Measurements from ENCODE around the gene ERCC2.

DNA sequence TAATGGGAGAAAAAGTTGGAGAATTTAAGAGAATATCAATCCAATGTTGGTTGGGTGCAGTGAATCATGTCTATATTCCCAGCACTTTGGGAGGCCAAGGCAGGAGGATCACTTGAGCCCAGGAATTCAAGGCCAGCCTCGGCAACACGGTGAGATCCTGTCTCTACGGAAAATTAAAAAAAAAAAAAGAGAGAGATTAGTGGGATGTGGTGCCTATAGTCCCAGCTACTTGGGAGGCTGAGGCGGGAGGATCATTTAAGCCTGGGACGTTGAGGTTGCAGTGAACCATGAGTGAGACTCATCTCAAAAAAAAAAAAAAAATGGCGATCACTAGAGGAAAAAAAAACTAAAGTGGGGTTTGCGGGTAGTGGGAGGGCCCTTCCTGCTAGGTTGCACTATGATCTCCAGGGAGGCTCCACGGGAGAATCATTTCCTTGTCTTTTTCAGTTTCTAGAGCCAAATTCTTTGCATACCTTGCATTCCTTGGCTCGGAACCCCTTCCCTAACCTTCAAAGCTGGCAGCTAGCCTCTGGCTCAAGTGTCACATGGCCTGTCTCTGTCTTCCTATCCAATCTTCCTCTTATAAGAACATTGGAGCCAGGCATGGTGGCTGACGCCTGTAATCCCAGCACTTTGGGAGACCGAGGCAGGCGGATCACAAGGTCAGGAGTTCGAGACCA, 5.8 kb upstream of the ERCC2 start:
- TF ChIP-seq YY1 (IDR thresholded peaks at IDR 0.05; ENCODE audit: insufficient read depth, insufficient read length), result no peak
- no peak for TF ChIP-seq ZNF274 (IDR thresholded peaks at IDR 0.05; ENCODE audit: low read depth, low read length)
- TF ChIP-seq SUZ12 (IDR thresholded peaks at IDR 0.05; ENCODE audit: extremely low read depth, insufficient read depth, insufficient read length), result no peak
